K562 (cell line): ENCODE results near the gene MACROD2. TPM values are rescaled to one million over a fixed set of nuclear protein-coding genes. Genes with fewer than 3 reads are reported as not detected.

Experiments
- ATAC-seq: fragments of 200-7000 bp; cut with Tn5 transposase; 3 replicates; pipeline ENCODE4 v1.9.1; 2020; ENCODE audit warnings: moderate library complexity
- BruUV-seq: library from RNA; stranded (reverse); fragments of 400-500 nt; replicated peaks from 2 replicates; lab custom pipeline; 2021; lab: Mats Ljungman, UMichigan
- CTCF ChIA-PET: fragments of 300-600 bp; formaldehyde crosslinking; extraction: SDS; loops from one replicate; lab custom pipeline; 2021; ENCODE audit warnings: low intra/inter-chr PET ratio; lab: Yijun Ruan, JAX
- POLR2A ChIA-PET: fragments of 300-600, 350-650 bp; sonication (Branson Sonifier 250); formaldehyde crosslinking; extraction: SDS; loops from one replicate; lab custom pipeline; 2021; ENCODE audit warnings: antibody characterized with exemption, inconsistent platforms; lab: Yijun Ruan, JAX
- DNase-seq, 4 experiments: peaks; one replicate each; pipeline versions ENCODE4 v3.0.0 to v3.0.0-alpha.2; 2011 to 2018; ENCODE audit warnings: low spot score in 3 of 4, mixed read lengths in 3 of 4; ENCODE audit errors: extremely low read depth in 1 of 4
- FAIRE-seq: peaks from 2 replicates; lab custom pipeline; 2011; peaks lifted over from hg19 to GRCh38; lab: Jason Lieb, UNC
- H2AFZ ChIP-seq: 2 replicates; pipeline ENCODE4 v1.6.0; 2011; ENCODE audit warnings: low read depth, low read length, control low read depth, inconsistent platforms
- H3K27ac ChIP-seq: fragments of 200-600 bp; 3 replicates; pipeline ENCODE4 v1.8.0; 2011; ENCODE audit warnings: low read depth, mild to moderate bottlenecking, control low read depth, inconsistent platforms, low read length, moderate library complexity, mixed read lengths; ENCODE audit errors: extremely low read depth
- H3K27me3 ChIP-seq, 2 experiments: fragments of 300-600 bp in 1 of 2; 2 replicates in 1 of 2; 3 replicates in 1 of 2; pipeline versions ENCODE4 v1.6.0 to v1.8.0; 2011; ENCODE audit warnings: inconsistent platforms in 2 of 2, low read length in 2 of 2, mild to moderate bottlenecking in 1 of 2, mixed read lengths in 1 of 2, moderate library complexity in 1 of 2; ENCODE audit not compliant: control insufficient read depth in 2 of 2, insufficient read depth in 2 of 2
- H3K36me3 ChIP-seq: fragments of 300-600 bp; 3 replicates; pipeline ENCODE4 v1.8.0; 2011; ENCODE audit warnings: mild to moderate bottlenecking, low read length, inconsistent platforms; ENCODE audit not compliant: control insufficient read depth, insufficient read depth
- H3K4me1 ChIP-seq, 2 experiments: fragments of 200-600 bp in 1 of 2; replicated peaks in 1 of 2; 2 replicates in 1 of 2; 3 replicates in 1 of 2; pipeline versions ENCODE4 v1.5.1 to v1.8.0; 2011; ENCODE audit warnings: inconsistent platforms in 2 of 2, low read length in 2 of 2, mild to moderate bottlenecking in 1 of 2, mixed read lengths in 1 of 2, moderate library complexity in 1 of 2; ENCODE audit not compliant: control insufficient read depth in 2 of 2, insufficient read depth in 2 of 2
- H3K4me2 ChIP-seq: 2 replicates; pipeline ENCODE4 v1.6.1; 2011; ENCODE audit warnings: low read length, control low read depth, inconsistent platforms, mixed read lengths; ENCODE audit not compliant: insufficient read depth
- H3K4me3 ChIP-seq: fragments of 200-600 bp; sonication (generic), shearing (Covaris generic); 2 replicates; pipeline ENCODE4 v1.5.1; 2016; ENCODE audit warnings: control low read depth, inconsistent platforms
- H3K79me2 ChIP-seq: fragments of 200-600 bp; 3 replicates; pipeline ENCODE4 v1.8.0; 2011; ENCODE audit warnings: low read length, inconsistent platforms; ENCODE audit not compliant: control insufficient read depth, insufficient read depth
- H3K9ac ChIP-seq, 2 experiments: 2 replicates each; pipeline versions ENCODE4 v1.6.0 to v1.6.1; 2011; ENCODE audit warnings: low read depth in 2 of 2, low read length in 2 of 2, control low read depth in 1 of 2, inconsistent platforms in 1 of 2, mild to moderate bottlenecking in 1 of 2, mixed read lengths in 1 of 2; ENCODE audit not compliant: insufficient read depth in 1 of 2
- H3K9me1 ChIP-seq: one replicate; pipeline ENCODE4 v1.6.0; 2011; ENCODE audit warnings: inconsistent platforms, mild to moderate bottlenecking, low read length, moderate library complexity; ENCODE audit not compliant: control insufficient read depth, insufficient read depth
- H3K9me3 ChIP-seq: replicated peaks from 2 replicates; pipeline ENCODE4 v1.5.1; 2011; ENCODE audit warnings: low read depth, low read length, inconsistent platforms; ENCODE audit not compliant: control insufficient read depth, insufficient read depth
- H4K20me1 ChIP-seq: replicated peaks from 2 replicates; pipeline ENCODE4 v1.6.1; 2011; ENCODE audit warnings: low read length, inconsistent platforms, mixed read lengths; ENCODE audit not compliant: control insufficient read depth, insufficient read depth
- MBD2 ChIP-seq: sonication (generic); IDR thresholded peaks from 2 replicates; pipeline ENCODE4 v1.6.1; 2016; ENCODE audit warnings: low read depth, borderline replicate concordance
- NCOA6 ChIP-seq: fragments of 450-650 bp; IDR thresholded peaks from 2 replicates; pipeline ENCODE4 v1.6.1; 2017; ENCODE audit warnings: mild to moderate bottlenecking
- NFIC ChIP-seq: fragments of 450-650 bp; IDR thresholded peaks from 2 replicates; pipeline ENCODE4 v1.6.1; 2017; ENCODE audit warnings: mild to moderate bottlenecking, inconsistent platforms
- PHF8 ChIP-seq: fragments of 200-600 bp; sonication (generic); IDR thresholded peaks from 2 replicates; pipeline ENCODE4 v1.6.1; 2012; ENCODE audit warnings: mixed run types, mild to moderate bottlenecking, inconsistent platforms, low read length, moderate library complexity, borderline replicate concordance
- RBM15 ChIP-seq: fragments of 200-400 bp; formaldehyde crosslinking; IDR thresholded peaks from 2 replicates; pipeline ENCODE4 v1.6.1; 2018; ENCODE audit warnings: mild to moderate bottlenecking, low read length, moderate library complexity; ENCODE audit not compliant: insufficient read depth
- TAF9B ChIP-seq: fragments of 450-650 bp; IDR thresholded peaks from 2 replicates; pipeline ENCODE4 v1.6.1; 2018; ENCODE audit warnings: mild to moderate bottlenecking; ENCODE audit not compliant: partially characterized antibody
- U2AF2 ChIP-seq: fragments of 200-400 bp; formaldehyde crosslinking; optimal IDR thresholded peaks from 2 replicates; pipeline ENCODE3; 2017; ENCODE audit warnings: low read depth, mild to moderate bottlenecking, low read length
- WGBS: fragments of 100-300 bp; shearing (Covaris generic); methylation state at CpG from one replicate; pipeline ENCODE4 v1.1.6; 2016; ENCODE audit warnings: low coverage, mixed read lengths; ENCODE audit not compliant: insufficient coverage; ENCODE audit errors: missing lambda C conversion rate; 5-methylcytosine and 5-hydroxymethylcytosine counted together
- in situ Hi-C: fragments of 300-500 bp; cut with MboI; formaldehyde crosslinking; loops from 4 replicates; pipeline ENCODE4 v1.15.0; 2018; ENCODE audit warnings: inconsistent platforms, mixed read lengths
- intact Hi-C: fragments of 100-400 bp; cut with micrococcal nuclease; formaldehyde crosslinking; loops from 2 replicates; pipeline ENCODE4 v1.14.2; 2022
- polyA plus RNA-seq, 8 experiments: library from polyadenylated mRNA; depleted of rRNA in 4 of 8; stranded (reverse) in 5 of 8; unstranded in 3 of 8; fragments of >200 nt; fragmentation: Nextera tagmentation in 2 of 8; fragmentation: Illumina TruSeq in 1 of 8; extraction: Ambion mirVana in 2 of 8; extraction: Trizol in 1 of 8; gene quantifications; 2 replicates each; pipeline versions ENCODE4 v1.2.1 to v1.2.3, GENCODE V29; 2011 to 2014; ENCODE audit warnings: inconsistent platforms in 1 of 8, missing spikeins in 1 of 8
- total RNA-seq, 7 experiments: library from RNA; depleted of rRNA in 6 of 7; stranded (reverse); fragments of >200 nt in 6 of 7; fragmentation: Illumina TruSeq in 2 of 7; extraction: Trizol in 2 of 7; gene quantifications; 2 replicates each; pipeline versions ENCODE4 v1.2.1 to v1.2.3, GENCODE V29; 2011 to 2021; ENCODE audit warnings: low replicate concordance in 1 of 7
- TF ChIP-seq, protein P1 (sequence below): sonication (generic); formaldehyde crosslinking; IDR thresholded peaks from 2 replicates; pipeline ENCODE4 v1.8.1; 2022; ENCODE audit warnings: missing genetic modification reagents
- TF ChIP-seq, protein P2 (sequence below): fragments of 450-650 bp; IDR thresholded peaks from 2 replicates; pipeline ENCODE4 v1.6.1; 2017; ENCODE audit warnings: mild to moderate bottlenecking, moderate library complexity

The MACROD2 gene
- total and polyA plus RNA-seq, 9 of the 15 experiments (the other 6 are each of a cell fraction or from before 2014, with no cell fraction given), result not detected

DNA sequence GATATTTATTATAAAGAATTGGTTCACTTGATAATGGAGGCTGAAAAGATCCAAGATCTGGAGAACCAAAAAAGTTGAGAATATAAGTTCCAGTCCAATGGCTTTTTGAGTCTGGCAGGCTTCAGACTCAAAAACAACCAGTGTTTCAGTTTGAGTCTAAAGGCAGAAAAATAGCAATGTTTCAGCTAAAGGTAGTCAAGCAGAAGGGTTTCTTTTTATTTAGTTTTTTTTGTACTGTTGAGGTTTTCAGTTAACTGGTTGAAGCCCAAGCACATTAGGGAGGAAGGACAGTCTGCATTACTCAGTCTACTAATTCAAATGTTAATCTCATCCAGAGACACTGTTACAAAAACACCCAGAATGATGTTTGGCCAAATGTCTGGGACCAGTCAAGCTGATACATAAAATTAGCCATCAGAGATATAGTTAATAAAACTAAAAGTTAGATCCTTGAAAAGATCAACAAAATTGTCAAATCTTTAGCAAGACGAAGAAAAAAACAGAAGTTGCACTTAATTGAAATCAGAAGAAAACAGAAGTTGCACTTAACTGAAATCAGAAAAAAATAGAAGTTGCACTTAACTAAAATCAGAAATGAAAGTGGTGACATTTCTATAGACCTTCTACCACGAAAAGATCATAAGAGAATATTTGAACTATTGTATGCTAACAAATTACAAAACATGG lies 1322.4 kb downstream of the MACROD2 start:
- BruUV-seq, result no TSS peak
- FAIRE-seq (no peak), DNase-seq (no peak), ATAC-seq (no peak)
- ChIA-PET POLR2A (no interaction called here), CTCF (no interaction called here)
- no peak overlapping the region for H3K27ac ChIP-seq
- no peaks in the 10 kb centered on the region for H3K9me1 ChIP-seq
- H3K4me1 ChIP-seq, result no peaks in the 10 kb centered on the region
- H3K4me3 ChIP-seq, result no peak overlapping the region
- H3K9me3 ChIP-seq, result no peaks in the 10 kb centered on the region
- no peak for TF ChIP-seq RBM15
- no peak for TF ChIP-seq MBD2
- TF ChIP-seq, protein P1, sequence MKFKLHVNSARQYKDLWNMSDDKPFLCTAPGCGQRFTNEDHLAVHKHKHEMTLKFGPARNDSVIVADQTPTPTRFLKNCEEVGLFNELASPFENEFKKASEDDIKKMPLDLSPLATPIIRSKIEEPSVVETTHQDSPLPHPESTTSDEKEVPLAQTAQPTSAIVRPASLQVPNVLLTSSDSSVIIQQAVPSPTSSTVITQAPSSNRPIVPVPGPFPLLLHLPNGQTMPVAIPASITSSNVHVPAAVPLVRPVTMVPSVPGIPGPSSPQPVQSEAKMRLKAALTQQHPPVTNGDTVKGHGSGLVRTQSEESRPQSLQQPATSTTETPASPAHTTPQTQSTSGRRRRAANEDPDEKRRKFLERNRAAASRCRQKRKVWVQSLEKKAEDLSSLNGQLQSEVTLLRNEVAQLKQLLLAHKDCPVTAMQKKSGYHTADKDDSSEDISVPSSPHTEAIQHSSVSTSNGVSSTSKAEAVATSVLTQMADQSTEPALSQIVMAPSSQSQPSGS (CRISPR knock-in tag), result no peak
- WGBS, result 0% methylated on average over 2 of the region's 2 CpGs
- in situ Hi-C loops (no loop called here), intact Hi-C loops (no loop called here)
- no peaks in the 10 kb centered on the region for H3K36me3 ChIP-seq
- H3K9ac ChIP-seq, result no peak overlapping the region
- no peak overlapping the region for H3K4me2 ChIP-seq
- H2AFZ ChIP-seq, result no peak overlapping the region
- H4K20me1 ChIP-seq, result no peaks in the 10 kb centered on the region
- H3K27me3 ChIP-seq, result no peaks in the 10 kb centered on the region
- no peaks in the 10 kb centered on the region for H3K79me2 ChIP-seq

DNA sequence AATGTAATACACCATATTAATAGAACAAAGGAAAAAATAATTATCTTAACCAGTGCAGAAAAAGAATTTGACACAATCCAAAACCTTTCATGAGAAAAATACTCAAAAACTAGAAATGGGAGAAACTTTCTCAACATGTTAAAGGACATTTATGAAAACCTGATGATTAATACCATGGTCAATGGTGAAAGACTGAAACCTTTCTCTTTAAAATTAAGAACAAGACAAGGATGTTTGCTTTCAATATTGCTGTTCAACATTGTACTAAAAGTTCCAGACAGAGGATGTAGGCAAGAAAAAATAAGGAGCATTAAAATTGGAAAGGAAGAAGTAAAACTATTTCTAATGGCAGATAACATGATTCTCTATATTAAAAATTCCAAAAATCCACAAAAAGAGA lies 1323.4 kb downstream of the MACROD2 start:
- TF ChIP-seq TAF9B (no peak), PHF8 (no peak), NCOA6 (no peak), U2AF2 (no peak), NFIC (no peak)
- TF ChIP-seq, protein P2, sequence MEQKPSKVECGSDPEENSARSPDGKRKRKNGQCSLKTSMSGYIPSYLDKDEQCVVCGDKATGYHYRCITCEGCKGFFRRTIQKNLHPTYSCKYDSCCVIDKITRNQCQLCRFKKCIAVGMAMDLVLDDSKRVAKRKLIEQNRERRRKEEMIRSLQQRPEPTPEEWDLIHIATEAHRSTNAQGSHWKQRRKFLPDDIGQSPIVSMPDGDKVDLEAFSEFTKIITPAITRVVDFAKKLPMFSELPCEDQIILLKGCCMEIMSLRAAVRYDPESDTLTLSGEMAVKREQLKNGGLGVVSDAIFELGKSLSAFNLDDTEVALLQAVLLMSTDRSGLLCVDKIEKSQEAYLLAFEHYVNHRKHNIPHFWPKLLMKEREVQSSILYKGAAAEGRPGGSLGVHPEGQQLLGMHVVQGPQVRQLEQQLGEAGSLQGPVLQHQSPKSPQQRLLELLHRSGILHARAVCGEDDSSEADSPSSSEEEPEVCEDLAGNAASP, result no peak
- no peaks in the 10 kb centered on the region for H4K20me1 ChIP-seq
- in situ Hi-C loops, result no loop called here
- H2AFZ ChIP-seq, result no peak overlapping the region
- no peaks in the 10 kb centered on the region for H3K9me3 ChIP-seq
- BruUV-seq, result no TSS peak
- intact Hi-C loops, result no loop called here
- no peak overlapping the region for H3K4me2 ChIP-seq
- H3K27me3 ChIP-seq, result no peaks in the 10 kb centered on the region
- no peak overlapping the region for H3K9ac ChIP-seq
- no peak overlapping the region for H3K27ac ChIP-seq
- no peaks in the 10 kb centered on the region for H3K9me1 ChIP-seq
- ATAC-seq (no peak), FAIRE-seq (no peak), DNase-seq (no peak)
- no peaks in the 10 kb centered on the region for H3K36me3 ChIP-seq
- ChIA-PET CTCF (no interaction called here), POLR2A (no interaction called here)
- no peak overlapping the region for H3K4me3 ChIP-seq
- H3K79me2 ChIP-seq, result no peaks in the 10 kb centered on the region
- H3K4me1 ChIP-seq, result no peaks in the 10 kb centered on the region
